ES-I3 (cell line): ENCODE results near the gene ERG.

Experiments used
- H3K36me3 ChIP-seq: 2 replicates; pipeline ENCODE4 v1.6.1; 2013; ENCODE audit warnings: mild to moderate bottlenecking, low read length, control low read depth, moderate library complexity; ENCODE audit not compliant: insufficient read depth
- H3K4me1 ChIP-seq: 2 replicates; pipeline ENCODE4 v1.6.1; 2013; ENCODE audit warnings: mild to moderate bottlenecking, control low read depth, low read length; ENCODE audit not compliant: insufficient read depth
- H3K9ac ChIP-seq: 2 replicates; pipeline ENCODE4 v1.6.1; 2013; ENCODE audit warnings: low read depth, mild to moderate bottlenecking, low read length, moderate library complexity
- H3K9me3 ChIP-seq: 2 replicates; pipeline ENCODE4 v1.6.1; 2013; ENCODE audit warnings: mild to moderate bottlenecking, low read length, moderate library complexity; ENCODE audit not compliant: control insufficient read depth, insufficient read depth

ERG gene

DNA sequence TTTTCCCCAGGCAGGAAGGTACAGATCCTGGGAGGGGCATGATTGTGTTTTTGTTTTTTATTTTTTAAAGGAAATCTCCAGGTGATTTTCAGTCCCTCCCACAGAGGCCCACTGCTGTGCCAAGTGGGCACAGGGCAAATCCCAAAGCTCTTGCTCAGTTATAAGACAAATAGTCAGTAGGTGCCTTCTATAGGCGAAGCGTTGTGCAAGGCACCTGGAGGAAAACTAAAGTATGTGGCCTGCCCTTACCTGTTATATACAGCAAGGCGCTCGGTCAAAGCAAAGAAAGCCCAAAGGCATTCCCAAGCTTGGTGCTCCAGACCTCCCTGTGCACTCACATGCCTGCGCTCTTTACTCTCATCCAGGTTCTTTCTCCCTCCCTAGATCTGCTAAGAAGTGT lies 160.5 kb downstream of the ERG start:
- Histone ChIP-seq H3K36me3 (no peaks in the 10 kb centered on the region), H3K4me1 (no peaks in the 10 kb centered on the region), H3K9ac (no peak overlapping the region), H3K9me3 (no peaks in the 10 kb centered on the region)

DNA sequence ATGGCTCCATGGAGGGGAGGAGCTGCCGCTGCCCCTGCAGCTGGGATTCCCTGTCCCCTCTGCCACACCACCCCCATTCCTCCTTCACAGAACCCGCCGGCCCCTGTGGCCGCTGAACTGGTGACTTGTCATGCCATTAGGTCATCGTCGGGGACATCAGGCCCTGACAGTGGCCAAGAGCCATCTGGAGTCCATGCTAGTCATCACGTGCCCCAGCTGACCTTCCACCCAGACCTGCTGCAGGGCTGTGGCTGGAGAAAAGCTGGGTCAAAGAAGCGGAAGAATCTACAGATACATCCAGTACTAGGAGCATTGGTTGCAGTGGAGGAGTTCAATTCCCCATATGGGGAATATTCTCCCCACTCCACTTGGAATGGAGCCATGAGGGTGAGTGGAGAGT lies 163.4 kb downstream of the ERG start:
- no peaks in the 10 kb centered on the region for H3K36me3 ChIP-seq
- H3K9me3 ChIP-seq, result no peaks in the 10 kb centered on the region
- no peaks in the 10 kb centered on the region for H3K4me1 ChIP-seq
- no peak overlapping the region for H3K9ac ChIP-seq

DNA sequence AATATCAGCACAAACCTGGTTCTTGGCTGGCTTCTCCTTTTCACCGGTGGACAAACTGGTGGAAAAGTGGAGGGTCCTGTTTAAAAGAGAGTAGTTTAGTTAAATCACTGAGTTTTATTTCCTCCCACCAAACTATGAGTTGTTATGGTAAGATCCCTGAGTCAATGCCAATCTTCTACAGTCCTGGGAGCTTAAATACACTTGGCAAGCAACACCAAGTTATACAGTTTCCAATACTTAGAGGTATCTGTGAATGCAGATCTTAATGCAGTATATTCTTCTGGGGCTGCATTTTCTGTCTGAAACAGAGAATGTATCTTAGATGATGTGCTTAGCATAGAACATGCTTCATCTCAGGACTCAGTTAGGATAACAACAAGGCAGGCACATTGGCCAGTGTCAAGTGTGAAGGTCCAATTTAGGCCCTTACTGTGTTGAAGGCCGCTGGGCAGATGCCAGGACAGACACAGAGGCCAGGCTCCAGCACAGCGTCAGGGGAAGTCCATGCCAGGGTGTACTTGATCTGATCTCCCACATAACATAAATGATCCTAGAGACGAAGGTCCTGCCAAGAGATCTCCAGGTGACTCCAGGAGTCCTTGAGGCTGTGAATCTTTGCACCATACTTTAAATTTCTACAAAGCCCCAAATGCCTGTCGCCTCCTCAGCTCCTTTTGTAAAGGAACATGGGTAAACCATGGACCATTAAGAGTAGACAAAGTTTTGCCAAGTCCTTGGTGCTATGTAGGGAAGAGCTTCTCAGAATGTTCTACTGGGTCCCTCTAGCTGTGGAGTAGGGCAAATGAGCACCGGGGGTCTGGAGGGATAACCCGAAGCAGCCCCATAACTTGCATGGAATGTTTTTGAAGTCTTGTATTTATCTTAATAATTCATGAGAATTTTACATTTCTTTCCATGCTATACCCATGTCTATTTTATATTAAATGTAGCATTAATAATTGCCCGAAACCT lies 164.7 kb downstream of the ERG start:
- no peaks in the 10 kb centered on the region for H3K9me3 ChIP-seq
- no peaks in the 10 kb centered on the region for H3K4me1 ChIP-seq
- no peak overlapping the region for H3K9ac ChIP-seq
- no peaks in the 10 kb centered on the region for H3K36me3 ChIP-seq

DNA sequence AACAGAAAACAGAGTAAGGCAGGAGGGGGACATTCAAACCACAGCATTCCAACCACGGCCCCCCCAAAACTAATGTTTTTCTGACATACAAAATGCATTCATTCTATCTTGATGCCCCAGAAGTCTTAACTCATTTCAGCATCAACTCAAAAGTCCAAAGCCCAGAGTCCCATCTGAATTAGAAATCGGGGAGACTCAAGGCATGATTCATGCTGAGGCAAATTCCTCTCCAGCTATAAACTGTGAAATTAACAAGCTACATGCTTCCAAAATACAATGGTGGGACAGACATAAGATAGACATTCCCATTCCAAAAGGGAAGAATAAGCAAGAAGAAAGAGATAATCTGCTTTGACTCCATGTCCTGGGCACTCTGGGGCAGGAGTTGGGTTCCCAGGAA lies 167.6 kb downstream of the ERG start:
- Histone ChIP-seq H3K9me3 (no peaks in the 10 kb centered on the region), H3K36me3 (no peaks in the 10 kb centered on the region), H3K9ac (no peak overlapping the region), H3K4me1 (peaks cover 5% of the 10 kb centered on the region; the same call in 1 of the 2 replicates)
